Trophoblast cell (in vitro differentiated cells and primary cell): Measurements from ENCODE around the gene PREPL.

Source experiments
- DNase-seq, 2 donors: peaks; one replicate each; pipeline ENCODE4 v3.0.0-alpha.2; 2016
- H2AFZ ChIP-seq: 2 replicates; pipeline ENCODE4 v1.6.1; 2013; ENCODE audit warnings: low read length, moderate library complexity, mild to moderate bottlenecking; ENCODE audit not compliant: insufficient read depth, poor library complexity
- H2AK5ac ChIP-seq: 2 replicates; pipeline ENCODE4 v1.6.1; 2013; ENCODE audit warnings: mild to moderate bottlenecking, low read length
- H2BK120ac ChIP-seq: 2 replicates; pipeline ENCODE4 v1.6.1; 2013; ENCODE audit warnings: low read length, mild to moderate bottlenecking, moderate library complexity; ENCODE audit not compliant: insufficient read depth, poor library complexity
- H2BK12ac ChIP-seq: 2 replicates; pipeline ENCODE4 v1.6.1; 2013; ENCODE audit warnings: mild to moderate bottlenecking, low read length, moderate library complexity
- H2BK5ac ChIP-seq: 2 replicates; pipeline ENCODE4 v1.6.1; 2013; ENCODE audit warnings: low read length, low read depth, moderate library complexity, mild to moderate bottlenecking; ENCODE audit not compliant: poor library complexity
- H3K14ac ChIP-seq: 2 replicates; pipeline ENCODE4 v1.6.1; 2013; ENCODE audit warnings: mild to moderate bottlenecking, low read length
- H3K18ac ChIP-seq: 2 replicates; pipeline ENCODE4 v1.6.1; 2013; ENCODE audit warnings: mild to moderate bottlenecking, low read length
- H3K23ac ChIP-seq: 2 replicates; pipeline ENCODE4 v1.6.1; 2013; ENCODE audit warnings: low read length
- H3K27ac ChIP-seq: 2 replicates; pipeline ENCODE4 v1.5.1; 2013; ENCODE audit warnings: low read depth, mild to moderate bottlenecking, inconsistent platforms, low read length, moderate library complexity
- H3K27me3 ChIP-seq: 2 replicates; pipeline ENCODE4 v1.6.1; 2013; ENCODE audit warnings: inconsistent platforms, mild to moderate bottlenecking, low read length, moderate library complexity; ENCODE audit not compliant: insufficient read depth
- H3K36me3 ChIP-seq, 2 experiments: 1 replicate in 1 of 2; 2 replicates in 1 of 2; pipeline ENCODE4 v1.6.1; 2013; ENCODE audit warnings: low read length in 2 of 2, mild to moderate bottlenecking in 2 of 2, moderate library complexity in 1 of 2; ENCODE audit not compliant: insufficient read depth in 2 of 2, control insufficient read depth in 1 of 2
- H3K4ac ChIP-seq: 2 replicates; pipeline ENCODE4 v1.6.1; 2013; ENCODE audit warnings: low read depth, mild to moderate bottlenecking, low read length, moderate library complexity
- H3K4me1 ChIP-seq, 2 experiments: 1 replicate in 1 of 2; 2 replicates in 1 of 2; pipeline ENCODE4 v1.6.1; 2013; ENCODE audit warnings: low read length in 2 of 2, mild to moderate bottlenecking in 2 of 2, moderate library complexity in 1 of 2; ENCODE audit not compliant: insufficient read depth in 2 of 2, control insufficient read depth in 1 of 2
- H3K4me2 ChIP-seq: 2 replicates; pipeline ENCODE4 v1.6.1; 2013; ENCODE audit warnings: inconsistent platforms, mild to moderate bottlenecking, low read length, moderate library complexity
- H3K4me3 ChIP-seq: 2 replicates; pipeline ENCODE4 v1.5.1; 2013; ENCODE audit warnings: mild to moderate bottlenecking, low read depth, low read length, inconsistent platforms
- H3K79me1 ChIP-seq: one replicate; pipeline ENCODE4 v1.6.1; 2013; ENCODE audit warnings: low read length
- H3K79me2 ChIP-seq: 2 replicates; pipeline ENCODE4 v1.6.1; 2013; ENCODE audit warnings: low read length, mild to moderate bottlenecking; ENCODE audit not compliant: control insufficient read depth, insufficient read depth, poor library complexity
- H3K9ac ChIP-seq: 2 replicates; pipeline ENCODE4 v1.6.1; 2013; ENCODE audit warnings: mild to moderate bottlenecking, low read length
- H3K9me3 ChIP-seq: 2 replicates; pipeline ENCODE4 v1.6.1; 2013; ENCODE audit warnings: low read depth, mild to moderate bottlenecking, control low read depth, inconsistent platforms, low read length; ENCODE audit not compliant: insufficient read depth
- H4K12ac ChIP-seq: 2 replicates; pipeline ENCODE4 v1.6.1; 2013; ENCODE audit warnings: low read depth, mild to moderate bottlenecking, low read length, moderate library complexity
- H4K8ac ChIP-seq: 2 replicates; pipeline ENCODE4 v1.6.1; 2013; ENCODE audit warnings: low read depth, mild to moderate bottlenecking, low read length, moderate library complexity
- H4K91ac ChIP-seq: one replicate; pipeline ENCODE4 v1.6.1; 2013; ENCODE audit warnings: low read depth, mild to moderate bottlenecking, low read length, moderate library complexity
- WGBS: extraction: QIAGEN DNeasy Blood & Tissue Kit; methylation state at CpG from one replicate; pipeline ENCODE4 v1.1.7; 2013; ENCODE audit warnings: missing lambda C conversion rate; ENCODE audit not compliant: insufficient read length, insufficient coverage; ENCODE audit errors: extremely low coverage; 5-methylcytosine and 5-hydroxymethylcytosine counted together

PREPL gene

GRCh38 chr2:44286884-44287638 is 74.2 kb downstream of the PREPL start:
- Histone ChIP-seq H3K36me3 (no peaks in the 10 kb centered on the region), H3K9ac (no peak overlapping the region), H2BK5ac (no peak overlapping the region), H3K14ac (no peak overlapping the region), H3K23ac (no peak overlapping the region), H4K91ac (no peak overlapping the region), H3K27ac (no peak overlapping the region), H2AFZ (no peak overlapping the region), H3K4me3 (no peak overlapping the region), H3K18ac (no peak overlapping the region), H2BK12ac (no peak overlapping the region), H3K4me1 (peaks cover 0 to 2% of the 10 kb centered on the region in 2 experiments), H4K12ac (no peak overlapping the region), H3K79me1 (no peaks in the 10 kb centered on the region), H3K4me2 (no peak overlapping the region), H3K4ac (no peak overlapping the region), H3K9me3 (no peaks in the 10 kb centered on the region), H2BK120ac (no peak overlapping the region), H3K27me3 (no peaks in the 10 kb centered on the region), H2AK5ac (no peak overlapping the region), H4K8ac (no peak overlapping the region), H3K79me2 (no peaks in the 10 kb centered on the region)
- WGBS, result no CpG with 5 or more reads among the region's 6 CpGs
- DNase-seq, result no peak

- no CpG with 5 or more reads among the region's 26 CpGs for WGBS
These were observed 75.0 kb downstream of the PREPL start for GRCh38 chr2:44286119-44286883.

GRCh38 chr2:44285174-44285573 is 76.1 kb downstream of the PREPL start:
- H3K27me3 ChIP-seq, result no peaks in the 10 kb centered on the region
- no peak overlapping the region for H2AK5ac ChIP-seq
- no peak overlapping the region for H3K4me2 ChIP-seq
- H3K36me3 ChIP-seq, result no peaks in the 10 kb centered on the region
- WGBS, result no CpG with 5 or more reads among the region's 5 CpGs
- no peak overlapping the region for H3K4ac ChIP-seq
- H3K79me1 ChIP-seq, result no peaks in the 10 kb centered on the region
- no peaks in the 10 kb centered on the region for H3K4me1 ChIP-seq
- H3K14ac ChIP-seq, result no peak overlapping the region
- no peak overlapping the region for H4K8ac ChIP-seq
- no peak overlapping the region for H2BK5ac ChIP-seq
- H3K9ac ChIP-seq, result no peak overlapping the region
- H3K79me2 ChIP-seq, result no peaks in the 10 kb centered on the region
- H3K4me3 ChIP-seq, result no peak overlapping the region
- DNase-seq, result no peak
- H3K18ac ChIP-seq, result no peak overlapping the region
- H2BK12ac ChIP-seq, result no peak overlapping the region
- H4K91ac ChIP-seq, result no peak overlapping the region
- no peak overlapping the region for H3K27ac ChIP-seq
- no peak overlapping the region for H4K12ac ChIP-seq
- H3K9me3 ChIP-seq, result no peaks in the 10 kb centered on the region
- no peak overlapping the region for H2AFZ ChIP-seq
- no peak overlapping the region for H3K23ac ChIP-seq
- no peak overlapping the region for H2BK120ac ChIP-seq

More at GRCh38 chr2:44286119-44286883, 75.0 kb downstream of the PREPL start:
- Histone ChIP-seq H2AK5ac (no peak overlapping the region), H3K4me3 (peak overlapping the region; percentile 56), H3K79me1 (no peaks in the 10 kb centered on the region), H2BK5ac (no peak overlapping the region), H3K14ac (no peak overlapping the region), H3K4me2 (no peak overlapping the region), H3K4me1 (no peaks in the 10 kb centered on the region), H2BK12ac (no peak overlapping the region), H3K18ac (no peak overlapping the region), H3K27ac (no peak overlapping the region), H3K79me2 (no peaks in the 10 kb centered on the region), H3K27me3 (no peaks in the 10 kb centered on the region), H4K91ac (no peak overlapping the region), H3K23ac (no peak overlapping the region), H4K12ac (no peak overlapping the region), H3K36me3 (no peaks in the 10 kb centered on the region), H2AFZ (no peak overlapping the region), H4K8ac (no peak overlapping the region), H2BK120ac (no peak overlapping the region), H3K9me3 (no peaks in the 10 kb centered on the region), H3K9ac (no peak overlapping the region), H3K4ac (no peak overlapping the region)
- no peak for DNase-seq

GRCh38 chr2:44283116-44283666 is 78.1 kb downstream of the PREPL start:
- H4K8ac ChIP-seq, result no peak overlapping the region
- no peaks in the 10 kb centered on the region for H3K27me3 ChIP-seq
- no peak overlapping the region for H2AK5ac ChIP-seq
- H4K12ac ChIP-seq, result no peak overlapping the region
- no peaks in the 10 kb centered on the region for H3K9me3 ChIP-seq
- H3K4ac ChIP-seq, result no peak overlapping the region
- no peaks in the 10 kb centered on the region for H3K79me1 ChIP-seq
- no peak overlapping the region for H4K91ac ChIP-seq
- H3K14ac ChIP-seq, result no peak overlapping the region
- H2BK120ac ChIP-seq, result no peak overlapping the region
- no peaks in the 10 kb centered on the region for H3K36me3 ChIP-seq
- no peaks in the 10 kb centered on the region for H3K79me2 ChIP-seq
- H2AFZ ChIP-seq, result no peak overlapping the region
- H3K4me3 ChIP-seq, result no peak overlapping the region
- no peak overlapping the region for H3K18ac ChIP-seq
- DNase-seq, result no peak
- no peak overlapping the region for H3K27ac ChIP-seq
- H2BK12ac ChIP-seq, result no peak overlapping the region
- H3K4me1 ChIP-seq, result no peaks in the 10 kb centered on the region
- H3K9ac ChIP-seq, result no peak overlapping the region
- WGBS, result no CpG with 5 or more reads among the region's 1 CpG
- H2BK5ac ChIP-seq, result no peak overlapping the region
- H3K23ac ChIP-seq, result no peak overlapping the region
- H3K4me2 ChIP-seq, result no peak overlapping the region
